HepG2 (cell line): ENCODE data around the gene SNIP1.
"Not testable (repeated sequence)": the region's sequence is repeated elsewhere in the genome, so short reads cannot be mapped to it uniquely, and the experiment has no call there.

Experiments
- CREB3 ChIP-seq: sonication (generic); formaldehyde crosslinking; IDR thresholded peaks from 2 replicates; pipeline ENCODE4 v1.5.0; 2020; ENCODE audit warnings: missing genetic modification reagents
- FOXA3 ChIP-seq: IDR thresholded peaks from 2 replicates; pipeline ENCODE4 v1.6.1; 2016; ENCODE audit warnings: missing genetic modification reagents, missing compliant biosample characterization
- GABPB1 ChIP-seq: IDR thresholded peaks from 2 replicates; pipeline ENCODE4 v1.6.1; 2016; ENCODE audit warnings: mild to moderate bottlenecking, missing genetic modification reagents, moderate library complexity, missing compliant biosample characterization
- GTF2F1 ChIP-seq: fragments of 150-350 bp; IDR thresholded peaks from 2 replicates; pipeline ENCODE4 v1.6.1; 2014; ENCODE audit warnings: low read length
- HINFP ChIP-seq: sonication (generic); formaldehyde crosslinking; IDR thresholded peaks from 2 replicates; pipeline ENCODE4 v1.4.0; 2020; ENCODE audit warnings: low read depth, mild to moderate bottlenecking, missing genetic modification reagents
- JUND ChIP-seq: sonication (generic); formaldehyde crosslinking; IDR thresholded peaks from 2 replicates; pipeline ENCODE4 v1.8.0; 2022; ENCODE audit warnings: mild to moderate bottlenecking, missing genetic modification reagents
- NR1H2 ChIP-seq: sonication (generic); formaldehyde crosslinking; IDR thresholded peaks from 2 replicates; pipeline ENCODE4 v1.8.1; 2022; ENCODE audit warnings: low read depth, missing genetic modification reagents, borderline replicate concordance
- TARDBP ChIP-seq: sonication (generic); formaldehyde crosslinking; IDR thresholded peaks from 2 replicates; pipeline ENCODE4 v1.8.0; 2022; ENCODE audit warnings: mild to moderate bottlenecking, missing genetic modification reagents
- ZNF589 ChIP-seq: sonication (generic); formaldehyde crosslinking; conservative IDR thresholded peaks from 2 replicates; pipeline ENCODE4 v1.8.0; 2022; ENCODE audit warnings: mild to moderate bottlenecking, moderate library complexity, missing genetic modification reagents

- not testable (repeated sequence) for TF ChIP-seq FOXA3 (CRISPR knock-in tag); TARDBP (CRISPR knock-in tag); JUND (CRISPR knock-in tag); HINFP; ZNF589 (CRISPR knock-in tag); GABPB1 (CRISPR knock-in tag); CREB3; NR1H2 (CRISPR knock-in tag); GTF2F1
Measured at GRCh38 chr1:37518241-37518640, 35.9 kb downstream of the SNIP1 start.
